ENCODE measurements around the gene CTRB2. TPM values are rescaled to one million over a fixed set of nuclear protein-coding genes. Genes with fewer than 3 reads are reported as not detected.

The CTRB2 gene
- total and polyA plus RNA-seq, 4 donors: 0.09 to 0.33 TPM; not detected in 2

- no peaks in the 10 kb centered on the region for H3K9me3 ChIP-seq (ENCODE audit: control insufficient read depth in 4 of 4, low read length in 3 of 4)
- TF ChIP-seq MAX (IDR thresholded peaks at IDR 0.05) (no peak), TAF1 (conservative IDR thresholded peaks at IDR 0.05) (no peak), ZBTB33 (IDR thresholded peaks at IDR 0.05) (no peak), CTCF (IDR thresholded peaks at IDR 0.05; ENCODE audit: low read depth, low read length, missing input control) (no peak), JUND (IDR thresholded peaks at IDR 0.05) (no peak), RXRA (IDR thresholded peaks at IDR 0.05) (no peak), FOXA2 (IDR thresholded peaks at IDR 0.05) (no peak), REST (IDR thresholded peaks at IDR 0.05) (no peak), RAD21 (IDR thresholded peaks at IDR 0.05) (no peak), NR2F2 (IDR thresholded peaks at IDR 0.05) (no peak), FOXA1 (IDR thresholded peaks at IDR 0.05) (no peak), HNF4A (conservative IDR thresholded peaks at IDR 0.05) (no peak), HNF4G (IDR thresholded peaks at IDR 0.05) (no peak), EGR1 (IDR thresholded peaks at IDR 0.05; ENCODE audit: low read depth in 2 of 2) (no peak), GABPA (IDR thresholded peaks at IDR 0.05 in 1 of 2, conservative IDR thresholded peaks at IDR 0.05 in 1 of 2) (no peak)
- H3K4me3 ChIP-seq (ENCODE audit: low read depth in 1 of 3, low read length in 3 of 3): no peak overlapping the region
- H3K27me3 ChIP-seq (ENCODE audit: control insufficient read depth in 4 of 4, insufficient read depth in 4 of 4, low read length in 3 of 4): no peaks in the 10 kb centered on the region
- H3K9ac ChIP-seq (ENCODE audit: low read depth in 1 of 2, low read length in 2 of 2): no peak overlapping the region
- DNase-seq (ENCODE audit: low spot score): no peak
- H3K4me1 ChIP-seq (ENCODE audit: control insufficient read depth in 4 of 4, insufficient read depth in 4 of 4, low read length in 3 of 4): no peaks in the 10 kb centered on the region
- H3K36me3 ChIP-seq (ENCODE audit: control insufficient read depth in 4 of 4, insufficient read depth in 3 of 4, low read depth in 1 of 4, low read length in 3 of 4): no peaks in the 10 kb centered on the region
- H3K27ac ChIP-seq (ENCODE audit: low read depth in 1 of 2, low read length in 2 of 2): no peak overlapping the region
- WGBS: 96% methylated on average over 12 of the region's 12 CpGs
These were observed 3.9 kb downstream of the CTRB2 start for GRCh38 chr16:75203096-75203495.

- no peak for DNase-seq (ENCODE audit: low spot score)
- H3K27me3 ChIP-seq (ENCODE audit: control insufficient read depth in 4 of 4, insufficient read depth in 4 of 4, low read length in 3 of 4): peaks cover 0 to 4% (median 0%) of the 10 kb centered on the region in 4 donors
- H3K9me3 ChIP-seq (ENCODE audit: control insufficient read depth in 4 of 4, low read length in 3 of 4): no peaks in the 10 kb centered on the region
- H3K27ac ChIP-seq (ENCODE audit: low read depth in 1 of 2, low read length in 2 of 2): no peak overlapping the region
- no peak overlapping the region for H3K4me3 ChIP-seq (ENCODE audit: low read depth in 1 of 3, low read length in 3 of 3)
- H3K4me1 ChIP-seq (ENCODE audit: control insufficient read depth in 4 of 4, insufficient read depth in 4 of 4, low read length in 3 of 4): no peaks in the 10 kb centered on the region
- TF ChIP-seq RXRA (IDR thresholded peaks at IDR 0.05): no peak
- TF ChIP-seq REST (IDR thresholded peaks at IDR 0.05): no peak
- no peak for TF ChIP-seq GABPA (IDR thresholded peaks at IDR 0.05 in 1 of 2, conservative IDR thresholded peaks at IDR 0.05 in 1 of 2)
- no peak for TF ChIP-seq EGR1 (IDR thresholded peaks at IDR 0.05; ENCODE audit: low read depth in 2 of 2)
- TF ChIP-seq CTCF (IDR thresholded peaks at IDR 0.05; ENCODE audit: low read depth, low read length, missing input control): no peak
- no peak overlapping the region for H3K9ac ChIP-seq (ENCODE audit: low read depth in 1 of 2, low read length in 2 of 2)
- no peaks in the 10 kb centered on the region for H3K36me3 ChIP-seq (ENCODE audit: control insufficient read depth in 4 of 4, insufficient read depth in 3 of 4, low read depth in 1 of 4, low read length in 3 of 4)
- 89% methylated on average over 13 of the region's 13 CpGs for WGBS
These were observed 4.8 kb downstream of the CTRB2 start for GRCh38 chr16:75202069-75202590.

Data from liver (tissue), 9 donors.